ENCODE measurements around the gene FRMD4B.

DNA sequence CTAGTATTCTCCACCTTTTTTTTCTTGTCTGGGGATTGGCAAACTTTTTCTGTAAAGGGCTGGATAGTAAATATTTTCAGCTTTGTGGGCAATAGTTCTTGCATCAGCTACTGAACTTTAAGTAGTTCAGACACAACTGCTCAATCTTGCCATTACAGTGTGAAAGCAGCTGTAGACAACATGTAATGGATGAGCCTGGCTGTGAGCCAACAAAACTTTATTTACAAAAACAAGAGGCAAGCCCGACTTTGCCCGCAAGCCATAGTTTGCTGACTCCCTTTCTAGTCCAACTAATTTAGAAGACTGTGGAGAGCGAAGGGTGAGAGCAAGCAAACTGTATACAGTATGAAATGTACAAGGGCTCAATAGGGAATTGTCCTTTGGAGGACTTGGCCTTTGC lies 6.2 kb downstream of the FRMD4B start:
- no peak for TF ChIP-seq POLR2A (IDR thresholded peaks at IDR 0.05; ENCODE audit: low read depth, low read length)
- TF ChIP-seq POLR2AphosphoS5 (IDR thresholded peaks at IDR 0.05; ENCODE audit: low read depth, low read length), result no peak
